ENCODE data around the gene RPUSD1.
"Not testable (repeated sequence)": the region's sequence is repeated elsewhere in the genome, so short reads cannot be mapped to it uniquely, and the experiment has no call there.

The RPUSD1 gene, protein sequence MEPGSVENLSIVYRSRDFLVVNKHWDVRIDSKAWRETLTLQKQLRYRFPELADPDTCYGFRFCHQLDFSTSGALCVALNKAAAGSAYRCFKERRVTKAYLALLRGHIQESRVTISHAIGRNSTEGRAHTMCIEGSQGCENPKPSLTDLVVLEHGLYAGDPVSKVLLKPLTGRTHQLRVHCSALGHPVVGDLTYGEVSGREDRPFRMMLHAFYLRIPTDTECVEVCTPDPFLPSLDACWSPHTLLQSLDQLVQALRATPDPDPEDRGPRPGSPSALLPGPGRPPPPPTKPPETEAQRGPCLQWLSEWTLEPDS

DNA sequence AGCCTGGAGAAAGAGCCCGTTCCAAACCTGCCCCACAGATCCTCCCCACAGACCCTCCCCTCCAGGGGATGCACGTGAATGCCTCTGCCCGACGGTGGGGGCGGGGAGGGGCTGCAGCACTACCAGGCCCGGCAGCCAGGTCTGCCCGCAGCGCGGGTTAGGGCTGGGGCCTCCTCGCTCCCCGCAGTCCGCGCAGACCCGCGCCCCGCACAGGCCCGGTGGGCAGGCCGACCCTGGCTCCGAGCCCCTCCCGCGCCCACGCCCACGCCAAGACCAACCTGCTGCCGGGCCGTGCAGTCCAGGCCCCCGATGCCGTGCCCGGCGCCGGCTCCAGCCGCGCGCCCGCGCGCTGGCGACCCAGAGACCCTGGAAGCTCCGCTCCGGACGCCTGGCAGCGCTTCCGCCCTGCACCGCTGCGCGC, at the start of gene RPUSD1:
RPUSD1 (minus strand) TSS at position 404 of the 421 bp plus-strand sequence. CDS start 644 bp downstream, outside the sequence.
- DNase-seq (ENCODE audit: low read depth in 2 of 2) = no peak

DNA sequence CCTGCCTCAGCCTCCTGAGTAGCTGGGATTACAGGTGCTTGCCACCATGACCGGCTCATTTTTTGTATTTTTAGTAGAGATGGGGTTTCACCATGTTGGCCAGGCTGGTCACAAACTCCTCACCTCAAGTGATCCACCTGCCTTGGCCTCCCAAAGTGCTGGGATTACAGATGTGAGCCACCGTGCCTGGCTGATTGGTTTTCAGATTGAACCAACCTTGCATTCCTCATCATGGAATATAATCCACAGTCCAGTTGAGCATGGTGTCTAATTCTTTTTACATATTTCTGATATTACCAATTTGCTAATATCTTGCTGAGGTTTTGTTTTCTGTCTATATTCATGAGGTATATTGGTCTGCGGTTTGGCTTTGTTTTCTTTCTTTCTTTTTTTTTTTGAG, 48.6 kb upstream of the RPUSD1 start:
- DNase-seq (ENCODE audit: low read depth in 2 of 2) = not testable (repeated sequence)

DNA sequence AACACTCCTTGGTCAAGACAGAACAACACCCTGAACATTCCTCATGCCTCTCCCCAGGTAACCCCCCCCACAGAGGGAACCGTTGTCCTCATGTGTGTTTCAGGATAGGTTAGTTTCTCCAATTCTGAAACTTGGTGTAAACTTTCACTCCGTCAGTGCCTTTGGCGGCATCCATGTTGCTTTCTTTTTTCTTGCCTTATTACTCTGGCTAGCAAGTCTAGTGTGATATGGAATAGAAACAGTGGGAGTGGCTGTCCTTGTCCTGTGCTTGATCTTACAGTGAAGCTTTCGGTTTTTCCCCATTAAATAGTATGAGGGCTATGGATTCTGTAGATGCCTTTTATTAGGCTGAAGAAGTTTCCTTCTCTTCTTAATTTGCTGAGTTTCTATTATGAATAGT, 48.0 kb upstream of the RPUSD1 start:
- DNase-seq (ENCODE audit: low read depth in 2 of 2) = no peak

DNA sequence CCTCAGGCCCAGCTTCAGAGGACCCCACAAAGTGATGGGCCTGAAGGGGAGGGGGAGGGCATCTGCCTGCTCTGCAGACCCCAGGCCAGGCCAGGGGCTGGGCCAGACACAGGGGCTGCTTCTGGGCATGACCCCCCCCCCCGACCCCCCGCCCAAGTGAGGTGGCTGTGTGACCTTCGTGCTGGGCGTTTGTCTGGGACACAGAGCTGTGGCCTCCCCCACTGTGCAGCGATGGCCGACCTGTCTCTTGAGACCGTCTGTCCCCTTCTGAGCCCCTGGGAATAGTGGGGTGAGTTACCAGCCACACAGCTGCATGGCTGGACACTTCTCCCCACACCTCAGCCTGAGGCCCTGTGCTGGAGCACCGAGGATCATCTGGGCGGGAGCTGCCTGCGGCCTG, 47.2 kb upstream of the RPUSD1 start:
- DNase-seq (ENCODE audit: low read depth in 2 of 2) = no peak

DNA sequence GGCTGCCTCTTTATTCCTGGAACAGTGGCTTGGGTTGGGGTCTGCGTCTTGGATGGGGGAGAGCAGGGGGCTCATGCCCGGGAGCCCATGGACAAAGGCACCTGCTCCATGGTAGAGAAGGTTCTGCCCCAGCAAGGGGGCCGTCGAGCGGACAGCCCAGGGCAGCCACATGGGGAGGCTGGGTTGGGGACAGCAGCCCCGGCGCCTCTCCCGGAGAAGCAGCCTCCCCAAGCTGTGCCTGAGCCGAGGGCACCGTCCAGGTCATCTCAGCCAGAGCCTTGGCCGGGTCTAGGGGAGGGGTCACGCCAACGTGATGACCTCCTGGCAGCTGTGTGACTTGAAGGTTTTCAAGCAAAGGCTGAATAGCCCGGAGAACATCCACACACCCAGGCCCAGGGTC, 45.2 kb upstream of the RPUSD1 start:
- DNase-seq (ENCODE audit: low read depth in 2 of 2) = no peak

DNA sequence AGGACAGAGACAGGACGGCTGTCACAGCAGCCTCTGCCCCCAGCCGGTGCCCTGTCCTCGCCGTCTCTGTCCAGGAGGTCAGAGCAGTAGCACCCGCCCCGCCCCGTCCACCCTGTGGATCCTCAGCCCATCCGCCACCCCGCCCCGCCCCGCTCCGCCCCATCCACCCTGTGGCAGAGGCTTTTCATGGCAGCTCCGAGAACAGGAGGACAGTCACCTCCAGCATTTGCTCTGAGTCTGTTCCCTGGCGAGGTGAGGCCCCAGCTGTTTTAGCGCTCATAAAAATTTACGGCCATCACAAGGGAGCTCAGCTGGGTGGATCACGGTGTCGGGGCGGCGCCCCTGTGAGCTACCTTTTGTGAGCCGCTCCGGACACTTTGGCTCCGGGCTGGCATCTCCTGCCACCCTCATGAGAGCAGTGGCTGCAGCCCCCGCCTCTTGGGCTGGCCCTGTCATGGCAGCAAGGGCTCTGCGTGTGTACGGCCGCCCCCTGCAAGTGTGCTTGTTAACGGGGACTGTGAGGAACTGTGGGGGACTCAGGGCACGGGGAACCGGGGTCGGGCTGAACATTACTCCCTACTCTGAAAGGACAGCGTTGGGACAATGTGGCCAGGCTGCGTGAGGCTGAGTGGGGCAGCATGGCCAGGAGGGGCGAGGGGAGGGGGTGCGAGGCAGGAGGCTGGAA, 44.6 kb upstream of the RPUSD1 start:
- no peak for DNase-seq (ENCODE audit: low read depth in 2 of 2)

DNA sequence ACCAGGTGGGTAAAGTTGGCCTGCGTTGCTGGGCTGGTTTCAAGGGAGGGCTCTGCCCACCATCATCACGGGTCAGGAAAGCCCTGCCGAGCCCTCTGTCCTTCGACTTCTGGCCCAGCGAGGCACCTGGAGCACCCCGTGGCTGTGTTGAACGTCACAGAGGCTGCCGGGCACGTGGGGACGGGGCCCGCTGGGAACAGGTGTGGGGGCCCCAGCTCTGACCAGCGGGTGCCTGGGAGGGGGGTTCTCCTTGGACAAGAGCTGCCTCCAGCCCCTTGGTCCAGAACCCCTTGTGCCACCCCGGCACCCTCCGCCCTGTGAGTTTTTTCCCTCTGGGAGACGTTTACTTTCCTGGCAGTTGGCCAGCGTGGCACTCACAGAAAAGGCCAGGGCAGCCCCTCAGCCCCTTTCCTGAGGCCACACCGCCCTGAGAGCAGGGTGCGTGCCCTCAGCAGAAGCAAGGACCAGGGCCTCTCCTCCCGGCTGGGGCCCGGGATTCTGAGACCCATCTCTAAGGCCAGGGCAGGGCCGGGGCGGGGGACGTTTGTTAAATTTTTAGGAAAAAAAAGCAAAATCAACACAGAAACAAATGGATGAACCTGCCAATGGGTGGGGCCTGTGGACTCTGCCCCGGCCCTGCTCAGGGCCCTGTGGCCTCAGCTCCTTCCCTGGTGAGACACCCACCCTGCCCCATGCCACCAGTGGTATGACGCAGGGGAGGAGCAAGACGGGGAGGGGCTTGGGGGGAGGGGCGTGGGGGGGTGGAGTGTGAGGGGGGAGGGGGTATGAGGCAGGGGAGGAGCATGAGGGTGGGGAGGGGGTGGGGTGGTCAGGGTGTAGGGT, 43.6 kb upstream of the RPUSD1 start:
- DNase-seq (ENCODE audit: low read depth in 2 of 2) = no peak

DNA sequence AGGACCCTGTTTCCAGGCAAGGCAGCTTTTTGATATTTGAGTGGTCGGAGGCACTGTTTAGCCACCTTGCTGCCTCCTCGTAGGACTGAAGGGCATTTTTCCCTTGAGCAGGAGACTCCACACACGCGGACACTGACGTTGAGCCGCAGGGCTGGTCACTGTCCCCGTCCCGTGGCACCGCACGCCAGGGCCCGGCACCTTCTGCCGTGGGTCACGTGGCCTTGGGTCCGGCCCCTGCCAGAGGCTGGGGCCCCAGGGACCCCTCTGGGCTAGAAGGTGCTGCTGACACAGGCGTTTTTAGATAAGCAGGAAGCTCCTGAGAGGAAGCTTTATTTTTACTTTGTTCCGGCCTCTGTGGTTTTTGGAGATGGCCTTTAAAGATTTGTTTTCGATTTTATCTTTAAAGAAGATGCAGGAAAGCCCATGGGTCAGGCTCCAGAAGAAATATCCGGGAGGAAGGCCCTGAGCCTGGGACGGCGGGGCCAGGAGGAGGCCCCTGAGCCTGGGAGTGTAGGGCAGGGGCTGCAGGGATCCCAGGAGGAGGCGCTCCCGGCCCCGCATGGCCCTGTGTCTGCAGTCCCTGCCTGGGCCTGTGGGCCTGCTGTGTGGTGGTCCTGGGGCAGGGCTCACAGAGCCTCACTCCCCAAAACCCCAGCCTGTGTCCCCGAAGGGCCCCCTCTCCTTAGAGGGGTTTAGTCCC, 42.8 kb upstream of the RPUSD1 start:
- no peak for DNase-seq (ENCODE audit: low read depth in 2 of 2)

DNA sequence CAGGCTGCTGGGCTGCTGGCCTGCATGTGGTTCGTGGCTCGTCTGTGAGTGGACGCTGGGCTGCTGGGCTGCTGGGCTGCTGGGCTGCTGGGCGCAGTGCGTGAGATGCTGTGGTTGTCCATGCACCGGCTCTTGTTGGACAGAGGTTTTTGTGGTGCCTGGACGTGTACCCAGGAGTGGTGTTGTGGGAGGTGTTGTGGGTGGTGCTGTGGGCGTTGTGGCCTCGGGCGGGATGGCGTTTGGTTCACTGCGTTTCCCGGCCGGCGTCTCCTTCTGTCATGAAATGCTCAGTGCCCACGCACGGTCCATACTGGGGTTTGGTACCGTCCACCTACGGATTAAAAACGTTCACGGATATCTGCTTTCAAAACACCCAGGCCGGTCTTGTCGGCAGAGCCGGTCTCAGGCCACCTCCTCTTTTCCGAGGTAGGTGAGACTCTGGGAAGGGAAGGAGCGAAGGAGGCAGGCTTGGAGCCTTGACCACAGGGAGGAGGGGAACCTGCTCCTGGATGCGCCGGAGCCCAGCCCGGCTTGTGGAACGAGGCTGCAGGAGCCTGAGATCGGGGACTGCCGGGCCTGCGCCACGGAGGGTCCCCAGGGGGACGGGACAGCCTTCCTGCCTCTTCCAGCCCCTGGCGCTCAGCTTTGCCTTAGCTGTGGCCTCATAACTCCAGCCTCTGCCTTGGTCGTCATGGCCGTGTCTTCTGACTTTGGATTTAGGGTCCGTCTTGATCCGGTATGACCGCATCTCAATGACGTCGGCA, 42.1 kb upstream of the RPUSD1 start:
- DNase-seq (ENCODE audit: low read depth in 2 of 2) = no peak

DNA sequence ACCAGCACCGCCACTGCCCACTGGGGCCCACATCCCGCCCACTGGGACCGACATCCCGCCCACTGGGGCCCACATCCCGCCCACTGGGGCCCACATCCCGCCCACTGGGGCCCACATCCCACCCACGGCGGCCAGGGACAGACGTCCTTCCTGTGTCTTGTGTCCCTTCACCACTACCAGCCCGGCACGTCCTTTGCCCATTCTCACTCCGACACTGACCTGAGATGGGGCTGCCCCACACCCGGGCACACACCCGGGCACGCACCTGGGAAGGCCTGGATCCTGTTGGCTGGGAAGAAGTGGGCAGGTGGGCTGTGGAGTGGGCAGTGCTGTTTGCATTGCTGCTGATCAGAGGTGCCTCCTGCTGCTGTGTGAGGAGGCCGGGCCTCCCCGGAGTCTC, 40.7 kb upstream of the RPUSD1 start:
- DNase-seq (ENCODE audit: low read depth in 2 of 2) = no peak

DNA sequence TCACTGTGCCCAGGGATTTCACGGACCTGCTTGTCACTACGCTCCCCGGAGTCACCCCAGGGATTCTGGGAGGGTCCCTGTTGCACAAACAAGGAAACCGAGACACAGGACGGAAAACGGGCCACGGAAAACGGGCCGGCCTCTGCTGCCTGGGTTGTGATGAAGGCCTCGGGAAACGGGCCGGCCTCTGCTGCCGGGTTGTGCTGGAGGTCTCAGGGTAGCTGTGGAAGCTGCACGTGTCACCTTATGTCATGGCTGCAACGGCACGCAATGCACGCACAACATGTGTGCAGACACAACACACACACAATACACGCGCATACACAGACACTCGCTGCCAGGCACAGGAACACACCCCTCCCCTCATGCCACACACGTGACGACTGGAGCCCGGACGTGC, 39.3 kb upstream of the RPUSD1 start:
- DNase-seq (ENCODE audit: low read depth in 2 of 2) = no peak

DNA sequence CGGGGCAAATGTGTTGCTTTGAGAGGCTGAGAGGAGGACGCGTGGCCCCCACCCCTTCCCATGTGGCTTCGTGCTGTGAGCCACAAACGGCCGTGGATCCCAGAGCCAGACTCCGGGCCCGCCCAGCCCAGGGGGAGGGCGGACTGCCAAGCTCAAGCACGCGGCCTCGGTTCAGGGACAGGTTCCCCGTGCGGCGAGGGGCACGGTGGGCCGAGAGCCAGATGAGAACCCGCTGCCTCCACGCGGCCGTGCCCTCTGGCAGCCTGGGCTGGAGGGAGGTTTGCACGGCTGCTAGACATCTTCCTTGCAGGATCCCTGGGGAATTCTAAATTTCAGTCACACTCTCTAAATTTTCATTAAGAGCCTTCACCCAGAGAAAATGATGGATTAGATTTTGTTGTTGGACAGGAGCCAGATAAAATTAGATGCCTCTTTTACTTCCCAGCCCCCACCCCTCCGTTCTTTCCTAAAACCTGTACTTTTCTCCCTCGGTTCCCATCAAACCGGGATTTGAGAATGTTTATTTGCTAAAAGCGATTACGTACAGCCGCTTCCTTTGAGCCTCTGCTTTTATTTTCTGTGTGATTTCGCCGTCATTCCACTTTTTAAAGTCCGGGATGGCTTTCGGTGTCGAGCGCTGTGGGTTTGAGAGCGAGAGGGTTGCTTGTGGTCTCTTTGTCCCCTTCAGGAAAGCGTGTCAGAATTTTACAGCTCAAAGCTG, 37.3 kb upstream of the RPUSD1 start:
- DNase-seq (ENCODE audit: low read depth in 2 of 2) = no peak

DNA sequence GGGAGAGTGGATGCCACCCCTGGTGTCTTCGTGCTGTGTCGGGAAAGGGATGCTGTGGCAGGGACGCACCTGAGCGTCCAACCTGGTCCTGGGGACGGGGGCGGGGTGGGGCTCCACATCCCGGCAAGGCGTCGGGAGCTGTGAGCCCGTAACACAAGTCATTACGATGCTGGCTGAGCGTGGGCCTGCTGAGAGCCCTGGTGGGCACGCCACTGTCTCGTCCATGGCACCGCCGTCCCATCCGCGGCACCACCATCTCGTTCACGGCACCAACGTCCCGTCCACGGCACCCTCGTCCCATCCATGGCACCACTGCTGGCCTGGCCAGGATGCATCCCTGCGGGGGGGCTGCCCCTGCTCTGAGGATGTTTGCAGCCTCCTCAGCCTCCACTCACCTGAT, 36.4 kb upstream of the RPUSD1 start:
- no peak for DNase-seq (ENCODE audit: low read depth in 2 of 2)

DNA sequence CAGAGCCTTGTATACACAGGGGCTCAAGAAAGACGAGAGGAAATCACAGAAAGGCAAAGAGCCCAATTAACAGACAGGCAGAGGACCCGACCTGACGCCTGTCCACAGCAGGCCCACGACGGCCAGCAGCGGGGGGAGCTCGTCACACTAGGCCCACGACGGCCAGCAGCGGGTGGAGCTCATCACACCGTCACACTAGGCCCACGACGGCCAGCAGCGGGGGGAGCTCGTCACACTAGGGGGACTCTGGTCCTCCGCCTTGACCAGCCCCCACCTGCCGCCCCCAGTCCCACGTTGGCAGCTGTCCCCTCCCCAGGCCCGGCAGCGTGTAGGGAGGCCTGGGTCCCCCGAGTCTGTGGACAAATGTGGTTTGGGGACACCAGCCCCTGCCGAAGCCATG, 36.0 kb upstream of the RPUSD1 start:
- DNase-seq (ENCODE audit: low read depth in 2 of 2) = no peak

DNA sequence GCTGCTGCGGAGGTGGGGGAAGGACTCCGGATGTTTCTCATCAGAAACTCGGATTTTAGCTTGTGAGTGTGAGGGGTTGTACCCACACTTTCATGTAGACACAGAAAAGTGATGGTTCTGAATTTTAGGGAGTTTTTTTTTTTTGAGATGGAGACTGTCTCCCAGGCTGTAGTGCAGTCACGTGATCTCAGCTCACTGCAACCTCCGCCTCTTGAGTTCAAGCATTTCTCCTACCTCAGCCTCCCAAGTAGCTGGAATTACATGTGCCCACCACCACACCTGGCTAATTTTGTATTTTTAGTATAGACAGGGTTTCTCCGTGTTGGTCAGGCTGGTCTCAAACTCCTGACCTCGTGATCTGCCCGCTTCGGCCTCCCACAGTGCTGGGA, 34.7 kb upstream of the RPUSD1 start:
- DNase-seq (ENCODE audit: low read depth in 2 of 2) = no peak

DNA sequence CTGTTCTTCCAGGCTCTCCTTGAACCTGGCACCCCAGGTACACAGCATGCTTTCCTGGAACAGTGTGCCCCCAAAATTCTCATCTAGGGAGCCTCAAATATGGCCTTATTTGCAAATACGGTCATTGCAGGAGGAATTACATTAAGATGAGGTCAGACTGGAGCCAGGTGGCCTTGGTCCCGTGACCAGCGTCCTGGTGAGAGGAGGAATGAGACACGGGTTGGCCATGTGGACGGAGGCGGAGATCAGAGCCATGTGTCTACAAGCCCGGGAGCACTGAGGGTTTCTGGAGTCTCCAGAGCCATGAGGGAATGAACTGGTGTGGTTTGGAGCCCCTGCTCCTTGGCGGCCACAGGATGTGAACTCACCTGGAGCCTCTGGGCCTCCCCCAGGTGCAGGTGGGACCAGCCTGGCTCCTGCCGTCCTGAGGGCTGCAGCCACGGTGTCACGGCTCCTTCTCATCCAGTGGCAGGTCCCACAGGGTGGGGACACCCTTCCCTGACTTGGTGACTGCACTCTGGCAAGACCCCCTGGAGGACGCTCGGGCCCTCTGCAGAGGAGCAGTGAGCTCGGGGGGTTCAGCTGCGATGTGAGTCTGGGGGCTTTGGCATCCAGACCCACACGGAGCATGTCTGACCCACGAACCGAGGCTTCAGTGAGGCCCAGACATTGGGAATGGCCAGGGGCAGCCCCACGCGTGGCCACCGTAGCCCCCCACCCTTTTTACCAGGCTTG, 34.2 kb upstream of the RPUSD1 start:
- DNase-seq (ENCODE audit: low read depth in 2 of 2) = no peak

DNA sequence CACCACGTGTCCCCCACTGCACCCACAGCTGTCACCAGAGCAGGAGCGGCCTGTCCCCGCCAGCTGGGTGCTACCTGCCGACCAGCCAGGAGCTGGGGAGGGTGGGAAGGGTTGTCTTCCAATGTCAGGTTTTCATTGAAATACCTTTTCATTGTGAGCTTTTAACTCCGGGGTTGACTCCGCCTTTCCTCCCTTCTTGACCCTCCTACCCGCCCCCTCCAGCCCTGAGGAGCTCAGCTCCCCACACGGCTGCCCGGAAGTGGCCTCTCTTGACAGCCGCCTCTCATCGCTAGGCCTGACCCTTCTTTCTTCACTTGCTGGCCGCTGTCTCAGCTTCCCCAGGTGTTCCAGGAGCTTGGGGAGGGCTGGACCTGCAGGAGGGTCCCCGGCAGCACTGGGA, 33.6 kb upstream of the RPUSD1 start:
- DNase-seq (ENCODE audit: low read depth in 2 of 2) = no peak

DNA sequence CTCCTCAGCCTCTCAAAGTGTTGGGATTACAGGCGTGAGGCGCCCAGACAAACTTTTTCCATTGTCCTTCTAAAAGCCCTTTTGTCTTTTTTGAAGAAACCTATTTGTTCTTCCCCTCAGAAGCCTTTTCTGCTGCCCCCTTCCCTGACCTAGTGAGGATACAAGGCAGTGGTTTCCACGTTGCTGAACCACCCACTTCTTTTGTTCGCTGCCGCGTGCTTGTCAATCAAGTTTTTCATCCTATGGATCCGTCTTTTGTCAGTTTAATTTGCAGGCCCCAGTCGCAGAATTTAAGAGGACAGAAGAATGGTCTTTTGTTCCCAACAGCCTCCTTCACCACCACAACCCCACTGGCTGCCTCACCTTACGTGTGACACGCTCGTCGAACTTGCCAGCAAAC, 32.6 kb upstream of the RPUSD1 start:
- no peak for DNase-seq (ENCODE audit: low read depth in 2 of 2)

DNA sequence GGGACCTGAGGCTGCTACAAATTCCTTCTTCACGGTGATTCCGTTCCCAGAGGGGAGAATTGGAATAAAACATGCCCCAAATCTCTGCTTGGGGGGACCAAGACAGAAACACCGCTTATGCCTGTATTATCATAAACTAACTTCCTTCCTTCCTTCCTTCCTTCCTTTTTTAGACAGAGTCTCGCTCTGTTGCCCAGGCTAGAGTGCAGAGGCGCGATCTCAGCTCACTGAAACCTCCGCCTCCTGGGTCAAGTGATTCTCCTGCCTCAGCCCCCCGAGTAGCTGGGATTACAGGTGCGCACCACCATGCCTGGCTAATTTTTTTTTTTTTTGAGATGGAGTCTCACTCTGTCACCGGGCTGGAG, 31.8 kb upstream of the RPUSD1 start:
- not testable (repeated sequence) for DNase-seq (ENCODE audit: low read depth in 2 of 2)

Data from stimulated activated CD4-positive, alpha-beta T cell treated with anti-CD3 and anti-CD28 coated beads, Interleukin-12 subunit alpha, Interleukin-12 subunit beta, amount 100 ng/mL, for 24 hours (primary cell).